NAMALWA (cell line): ENCODE data around the gene TAS2R60.
"Not testable (repeated sequence)": the region's sequence is repeated elsewhere in the genome, so short reads cannot be mapped to it uniquely, and the experiment has no call there.

Experiments
- DNase-seq: peaks from one replicate; pipeline ENCODE4 v3.0.0-alpha.2; 2015; ENCODE audit warnings: low spot score

The TAS2R60 gene

DNA sequence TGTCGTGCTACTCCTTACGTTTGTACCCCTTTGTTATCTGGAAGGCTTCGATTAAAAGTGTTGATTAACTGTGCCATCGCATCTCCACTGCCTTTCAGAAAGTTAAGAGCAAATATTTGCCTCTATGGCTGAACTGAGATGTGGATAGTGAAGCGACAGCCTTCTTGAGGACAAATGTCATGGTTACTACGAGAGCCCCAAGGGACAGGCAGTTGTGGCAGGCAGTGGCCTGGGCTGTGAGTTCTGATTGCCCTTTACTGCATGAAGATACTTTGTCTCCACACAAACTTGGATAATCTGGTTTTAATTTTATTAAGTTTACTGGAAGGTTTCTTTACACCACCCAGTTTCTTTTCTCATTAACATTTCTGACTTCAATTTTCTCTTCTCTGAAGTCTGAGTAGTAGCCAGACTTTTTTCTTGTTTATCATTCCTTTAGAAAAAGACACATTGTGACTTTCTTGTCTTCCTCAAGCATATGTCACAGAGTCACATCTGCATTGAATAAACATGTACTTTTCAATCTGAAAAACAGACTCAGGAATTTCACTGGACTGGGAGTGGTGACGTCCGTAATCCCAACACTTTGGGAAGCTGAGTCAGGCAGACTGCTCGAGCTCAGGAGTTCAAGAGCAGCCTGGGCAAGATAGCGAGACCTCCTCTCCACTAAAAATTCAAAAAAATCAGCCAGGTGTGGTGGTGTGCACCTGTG lies 36.0 kb downstream of the TAS2R60 start:
- no peak for DNase-seq

- no peak for DNase-seq
Measured at GRCh38 chr7:143480501-143480900, 37.2 kb downstream of the TAS2R60 start.

- no peak for DNase-seq
Measured at GRCh38 chr7:143484119-143484518, 40.9 kb downstream of the TAS2R60 start.

DNA sequence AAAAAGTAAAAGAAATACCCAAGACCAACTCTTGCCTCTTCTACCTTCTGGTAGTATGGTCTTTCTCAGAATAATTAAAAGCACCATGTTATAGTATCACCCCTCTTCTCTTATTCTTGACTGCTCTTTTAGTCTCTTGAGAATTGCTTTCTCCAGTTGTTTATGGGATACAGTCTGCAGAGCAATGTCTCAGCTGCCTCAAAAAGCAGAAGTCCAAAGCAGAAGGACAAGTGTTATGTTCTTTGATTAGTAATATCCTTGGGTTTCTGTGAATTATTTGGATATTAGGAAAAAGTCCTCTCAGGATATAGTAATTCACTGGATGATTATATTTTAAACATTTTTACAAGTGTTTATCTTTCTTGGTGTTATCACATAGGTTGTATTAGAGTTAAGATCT lies 41.8 kb downstream of the TAS2R60 start:
- DNase-seq = no peak

GRCh38 chr7:143485500-143485899 lies 42.2 kb downstream of the TAS2R60 start:
- no peak for DNase-seq

- not testable (repeated sequence) for DNase-seq
Measured at GRCh38 chr7:143486266-143486665, 43.0 kb downstream of the TAS2R60 start.

DNA sequence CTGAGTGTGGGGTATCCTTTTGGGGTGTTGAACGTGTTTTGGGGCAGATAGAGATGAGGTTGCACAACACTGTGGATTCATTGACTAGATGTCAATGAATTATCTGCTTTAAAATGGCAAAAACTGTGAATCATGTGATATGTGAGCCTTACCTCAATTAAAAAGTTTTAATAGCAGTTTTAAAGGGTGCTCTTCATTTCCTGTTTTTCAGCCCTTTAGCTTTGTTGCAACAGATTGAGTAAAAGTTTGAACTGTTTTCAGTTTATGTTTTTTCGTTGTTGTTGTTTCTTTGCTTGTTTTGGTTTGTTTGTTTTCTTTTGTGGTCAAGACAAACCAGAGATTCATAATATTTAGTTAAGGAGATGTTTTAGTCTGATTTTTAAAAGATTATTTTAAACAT lies 43.8 kb downstream of the TAS2R60 start:
- DNase-seq = no peak

DNA sequence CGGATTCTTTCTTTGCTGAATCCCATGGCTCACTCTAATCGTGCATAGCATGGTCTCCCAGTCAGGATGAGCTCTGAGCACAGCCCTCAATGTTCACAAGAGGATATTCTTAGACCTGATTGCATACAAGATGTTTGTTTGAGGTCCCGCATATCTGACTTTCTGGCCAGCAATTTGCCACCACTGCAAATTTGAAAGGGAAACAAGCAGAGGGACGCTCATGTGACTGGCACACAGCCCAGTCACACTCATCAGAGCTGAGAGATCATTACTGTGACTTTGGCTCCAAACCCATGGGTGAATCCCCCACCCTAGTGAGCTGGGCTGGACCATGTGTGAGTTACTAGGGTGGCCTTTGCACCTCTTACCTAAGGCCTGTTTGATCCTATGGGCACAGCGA lies 44.3 kb downstream of the TAS2R60 start:
- DNase-seq = no peak

DNA sequence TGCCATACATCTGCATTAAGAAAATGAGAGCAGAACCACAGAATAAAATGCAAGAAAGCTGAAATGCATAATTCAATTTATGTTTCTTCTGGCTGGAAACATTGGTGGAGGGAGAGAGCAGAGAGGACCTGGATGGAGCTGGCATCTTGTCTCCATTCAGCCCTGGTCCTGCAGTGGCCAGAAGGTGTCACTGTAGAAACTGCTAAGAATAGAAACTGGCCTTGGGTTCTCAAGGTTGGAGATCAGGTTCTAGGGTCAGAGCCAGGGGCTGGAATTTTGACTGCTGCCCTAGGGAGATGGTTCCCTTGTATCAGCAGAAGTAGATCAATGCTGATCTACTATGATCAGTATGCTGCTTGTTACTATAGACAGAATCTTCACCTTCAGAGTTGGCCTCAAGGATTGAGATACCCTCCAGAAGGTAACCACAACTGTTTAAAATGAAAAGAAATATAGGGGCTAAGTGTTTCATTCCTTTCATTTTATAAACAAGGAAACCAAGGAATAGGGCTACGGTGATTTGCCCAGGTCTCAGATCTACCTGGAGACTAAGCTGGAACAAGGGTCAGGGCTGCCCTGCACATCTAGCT lies 47.6 kb downstream of the TAS2R60 start:
- peak; percentile 22 for DNase-seq

- no peak for DNase-seq
Measured at GRCh38 chr7:143492043-143492471, 48.8 kb downstream of the TAS2R60 start.

GRCh38 chr7:143492799-143493739 lies 49.8 kb downstream of the TAS2R60 start:
- no peak for DNase-seq

- DNase-seq = no peak
Measured at GRCh38 chr7:143493751-143494150, 50.5 kb downstream of the TAS2R60 start.
